Skeletal muscle tissue (tissue), 4 donors: Measurements from ENCODE around the gene TLR2. TPM values are rescaled to one million over a fixed set of nuclear protein-coding genes. Genes with fewer than 3 reads are reported as not detected.

Experiments
- H3K27ac ChIP-seq: one replicate; pipeline ENCODE4 v1.7.0; 2013; ENCODE audit warnings: mild to moderate bottlenecking, low read depth, low read length, inconsistent platforms
- H3K27me3 ChIP-seq, 3 donors: one replicate each; pipeline ENCODE4 v1.7.0; 2013; ENCODE audit warnings: low read length in 3 of 3; ENCODE audit not compliant: control insufficient read depth in 3 of 3, insufficient read depth in 3 of 3
- H3K36me3 ChIP-seq, 3 donors: one replicate each; pipeline ENCODE4 v1.7.0; 2013; ENCODE audit warnings: low read length in 3 of 3; ENCODE audit not compliant: control insufficient read depth in 3 of 3, insufficient read depth in 3 of 3
- H3K4me1 ChIP-seq, 3 donors: one replicate each; pipeline ENCODE4 v1.7.0; 2013; ENCODE audit warnings: low read length in 3 of 3, mild to moderate bottlenecking in 3 of 3; ENCODE audit not compliant: control insufficient read depth in 3 of 3, insufficient read depth in 3 of 3
- H3K4me3 ChIP-seq, 3 donors: one replicate each; pipeline ENCODE4 v1.7.0; 2013; ENCODE audit warnings: low read length in 3 of 3
- H3K9ac ChIP-seq, 3 donors: one replicate each; pipeline ENCODE4 v1.7.0; 2013; ENCODE audit warnings: low read length in 3 of 3, mild to moderate bottlenecking in 3 of 3, moderate library complexity in 2 of 3, low read depth in 1 of 3
- H3K9me3 ChIP-seq, 3 donors: one replicate each; pipeline ENCODE4 v1.7.0; 2013; ENCODE audit warnings: low read length in 3 of 3; ENCODE audit not compliant: control insufficient read depth in 3 of 3
- total RNA-seq: library from RNA; depleted of rRNA; stranded (reverse); fragments of >200 nt; gene quantifications from one replicate; pipeline ENCODE4 v1.2.3, GENCODE V29; 2014
- donor health status: Osteomylitis.

TLR2 gene
- total RNA-seq, 1 donor from 2014 or later, result 4.7 TPM

GRCh38 chr4:153725136-153725830, 41.2 kb downstream of the TLR2 start:
- no peak overlapping the region for H3K27ac ChIP-seq

GRCh38 chr4:153725831-153726154, 41.7 kb downstream of the TLR2 start:
- no peaks in the 10 kb centered on the region for H3K36me3 ChIP-seq
- H3K27me3 ChIP-seq, result no peaks in the 10 kb centered on the region
- no peak overlapping the region for H3K9ac ChIP-seq
- H3K4me3 ChIP-seq, result no peak overlapping the region
- no peak overlapping the region for H3K27ac ChIP-seq
- H3K4me1 ChIP-seq, result no peaks in the 10 kb centered on the region
- H3K9me3 ChIP-seq, result no peaks in the 10 kb centered on the region

More at GRCh38 chr4:153725136-153725830, 41.2 kb downstream of the TLR2 start:
- H3K9me3 ChIP-seq, result no peaks in the 10 kb centered on the region
- no peak overlapping the region for H3K4me3 ChIP-seq
- no peak overlapping the region for H3K9ac ChIP-seq
- H3K4me1 ChIP-seq, result no peaks in the 10 kb centered on the region
- no peaks in the 10 kb centered on the region for H3K36me3 ChIP-seq
- H3K27me3 ChIP-seq, result no peaks in the 10 kb centered on the region

- Histone ChIP-seq H3K27ac (no peak overlapping the region), H3K9me3 (no peaks in the 10 kb centered on the region), H3K4me3 (no peak overlapping the region), H3K27me3 (no peaks in the 10 kb centered on the region), H3K9ac (no peak overlapping the region), H3K4me1 (no peaks in the 10 kb centered on the region), H3K36me3 (no peaks in the 10 kb centered on the region)
These were observed 44.1 kb downstream of the TLR2 start for GRCh38 chr4:153728151-153728550.

GRCh38 chr4:153728660-153729059, 44.6 kb downstream of the TLR2 start:
- no peaks in the 10 kb centered on the region for H3K36me3 ChIP-seq
- no peaks in the 10 kb centered on the region for H3K27me3 ChIP-seq
- no peak overlapping the region for H3K9ac ChIP-seq
- no peak overlapping the region for H3K27ac ChIP-seq
- no peak overlapping the region for H3K4me3 ChIP-seq
- H3K4me1 ChIP-seq, result no peaks in the 10 kb centered on the region
- no peaks in the 10 kb centered on the region for H3K9me3 ChIP-seq

GRCh38 chr4:153729895-153730294, 45.8 kb downstream of the TLR2 start:
- Histone ChIP-seq H3K27me3 (no peaks in the 10 kb centered on the region), H3K9me3 (no peaks in the 10 kb centered on the region), H3K36me3 (no peaks in the 10 kb centered on the region), H3K4me1 (no peaks in the 10 kb centered on the region), H3K9ac (no peak overlapping the region), H3K27ac (peak overlapping the region; percentile 51), H3K4me3 (no peak overlapping the region)

GRCh38 chr4:153731239-153731638, 47.2 kb downstream of the TLR2 start:
- Histone ChIP-seq H3K4me3 (no peak overlapping the region), H3K27me3 (no peaks in the 10 kb centered on the region), H3K36me3 (no peaks in the 10 kb centered on the region), H3K9me3 (no peaks in the 10 kb centered on the region), H3K9ac (no peak overlapping the region), H3K27ac (no peak overlapping the region), H3K4me1 (no peaks in the 10 kb centered on the region)

- Histone ChIP-seq H3K36me3 (no peaks in the 10 kb centered on the region), H3K4me3 (no peak overlapping the region), H3K4me1 (no peaks in the 10 kb centered on the region), H3K27ac (no peak overlapping the region), H3K9me3 (no peaks in the 10 kb centered on the region), H3K9ac (no peak overlapping the region), H3K27me3 (no peaks in the 10 kb centered on the region)
These were observed 49.8 kb downstream of the TLR2 start for GRCh38 chr4:153733751-153734448.

- Histone ChIP-seq H3K27ac (no peak overlapping the region), H3K4me3 (no peak overlapping the region), H3K27me3 (no peaks in the 10 kb centered on the region), H3K36me3 (no peaks in the 10 kb centered on the region), H3K4me1 (no peaks in the 10 kb centered on the region), H3K9me3 (peaks cover 0 to 5% (median 3%) of the 10 kb centered on the region in 3 donors), H3K9ac (no peak overlapping the region)
These were observed 51.9 kb downstream of the TLR2 start for GRCh38 chr4:153735906-153736461.

GRCh38 chr4:153741541-153741940, 57.5 kb downstream of the TLR2 start:
- H3K36me3 ChIP-seq, result no peaks in the 10 kb centered on the region
- peaks cover 0 to 6% (median 3%) of the 10 kb centered on the region in 3 donors for H3K9me3 ChIP-seq
- no peak overlapping the region for H3K9ac ChIP-seq
- no peaks in the 10 kb centered on the region for H3K27me3 ChIP-seq
- H3K4me3 ChIP-seq, result no peak overlapping the region
- H3K4me1 ChIP-seq, result no peaks in the 10 kb centered on the region
- H3K27ac ChIP-seq, result no peak overlapping the region

- Histone ChIP-seq H3K9ac (no peak overlapping the region), H3K4me1 (peaks cover 0 to 5% (median 0%) of the 10 kb centered on the region in 3 donors), H3K4me3 (no peak overlapping the region), H3K27me3 (no peaks in the 10 kb centered on the region), H3K27ac (no peak overlapping the region), H3K9me3 (peaks cover 0 to 4% (median 3%) of the 10 kb centered on the region in 3 donors), H3K36me3 (no peaks in the 10 kb centered on the region)
These were observed 61.6 kb downstream of the TLR2 start for GRCh38 chr4:153745651-153746050.
